Activated naive CD4-positive, alpha-beta T cell treated with anti-CD3 and anti-CD28 coated beads for 36 hours (primary cell): Measurements from ENCODE around the gene PTPRM. TPM values are rescaled to one million over a fixed set of nuclear protein-coding genes. Genes with fewer than 3 reads are reported as not detected.
"Not testable (repeated sequence)": the region's sequence is repeated elsewhere in the genome, so short reads cannot be mapped to it uniquely, and the experiment has no call there.

ENCODE experiments used
- CTCF ChIA-PET: fragments of 350-600 bp; sonication (Branson Sonifier 250); formaldehyde crosslinking; loops from one replicate; lab custom pipeline; 2021; ENCODE audit warnings: antibody characterized with exemption; lab: Charles Lee
- DNase-seq: peaks from one replicate; pipeline ENCODE4 v3.0.0-alpha.2; 2020
- H3K27ac Mint-ChIP-seq: one replicate; pipeline ENCODE4 v1.8.0; 2021; ENCODE audit warnings: mild to moderate bottlenecking, mixed read lengths
- H3K27me3 Mint-ChIP-seq: one replicate; pipeline ENCODE4 v1.8.0; 2021; ENCODE audit warnings: low read depth, mixed read lengths
- H3K36me3 Mint-ChIP-seq: one replicate; pipeline ENCODE4 v1.8.0; 2021; ENCODE audit warnings: low read depth, mixed read lengths
- H3K4me1 Mint-ChIP-seq: one replicate; pipeline ENCODE4 v1.8.0; 2021; ENCODE audit warnings: low read depth, mixed read lengths
- H3K4me3 Mint-ChIP-seq: one replicate; pipeline ENCODE4 v1.8.0; 2021; ENCODE audit warnings: mild to moderate bottlenecking, moderate library complexity, mixed read lengths
- H3K9me3 Mint-ChIP-seq: one replicate; pipeline ENCODE4 v1.8.0; 2021; ENCODE audit warnings: mixed read lengths
- intact Hi-C: fragments of 100-400 bp; cut with micrococcal nuclease; formaldehyde crosslinking; loops from one replicate; pipeline ENCODE4 v1.15.1; 2023
- total RNA-seq, 2 experiments: library from RNA; stranded (reverse); gene quantifications; one replicate each; pipeline ENCODE4 v1.2.3, GENCODE V29; 2021

Gene PTPRM
- total RNA-seq, 2 experiments from 2014 or later = 4.3 to 6.1 TPM

DNA sequence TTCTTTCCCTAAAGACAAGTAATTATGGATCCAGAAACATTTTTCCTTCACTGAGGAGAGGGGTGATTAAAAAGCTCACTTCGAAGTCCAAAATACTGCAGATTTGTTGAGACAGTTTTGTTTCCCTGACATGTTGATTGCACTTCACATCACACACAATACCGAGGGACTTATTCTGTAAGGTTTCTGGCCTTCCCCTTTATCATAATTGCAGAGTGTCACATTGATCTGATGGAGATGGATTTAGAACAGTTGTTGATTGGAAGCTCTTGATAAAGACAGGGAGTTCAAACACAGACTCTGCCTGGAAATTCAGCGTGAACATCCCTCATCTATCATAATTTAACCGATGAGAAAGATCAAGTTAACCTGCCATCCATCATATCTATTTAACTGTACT is 163.6 kb downstream of the PTPRM start:
- Mint-ChIP-seq H3K36me3 (no peaks in the 10 kb centered on the region), H3K27ac (no peak overlapping the region), H3K9me3 (no peaks in the 10 kb centered on the region), H3K4me3 (no peak overlapping the region), H3K4me1 (no peaks in the 10 kb centered on the region), H3K27me3 (no peaks in the 10 kb centered on the region)
- no peak for DNase-seq
- CTCF ChIA-PET = no interaction called here
- intact Hi-C loops = no loop called here

DNA sequence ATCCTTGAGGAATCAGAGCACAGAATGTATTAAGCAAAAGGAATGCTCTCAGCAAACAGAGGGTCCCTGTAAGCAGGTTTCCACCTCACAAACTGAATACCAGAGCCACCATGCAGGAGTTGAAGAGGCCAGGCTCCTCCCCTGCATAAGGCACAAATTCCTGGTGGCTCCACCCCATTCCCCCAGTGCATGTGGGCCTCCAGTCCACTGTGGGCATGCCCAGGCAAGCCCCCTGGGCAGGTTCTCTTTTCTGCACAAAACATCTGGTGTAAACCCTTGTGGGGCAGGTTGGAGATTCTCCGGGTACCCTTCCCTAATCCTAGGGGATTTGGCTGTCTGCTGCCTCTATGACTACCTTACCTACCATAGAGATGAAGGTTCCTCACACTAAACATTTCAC is 166.5 kb downstream of the PTPRM start:
- CTCF ChIA-PET = no interaction called here
- Mint-ChIP-seq H3K36me3 (no peaks in the 10 kb centered on the region), H3K27ac (no peak overlapping the region), H3K4me1 (no peaks in the 10 kb centered on the region), H3K9me3 (no peaks in the 10 kb centered on the region), H3K27me3 (no peaks in the 10 kb centered on the region), H3K4me3 (no peak overlapping the region)
- intact Hi-C loops = no loop called here
- DNase-seq = no peak

DNA sequence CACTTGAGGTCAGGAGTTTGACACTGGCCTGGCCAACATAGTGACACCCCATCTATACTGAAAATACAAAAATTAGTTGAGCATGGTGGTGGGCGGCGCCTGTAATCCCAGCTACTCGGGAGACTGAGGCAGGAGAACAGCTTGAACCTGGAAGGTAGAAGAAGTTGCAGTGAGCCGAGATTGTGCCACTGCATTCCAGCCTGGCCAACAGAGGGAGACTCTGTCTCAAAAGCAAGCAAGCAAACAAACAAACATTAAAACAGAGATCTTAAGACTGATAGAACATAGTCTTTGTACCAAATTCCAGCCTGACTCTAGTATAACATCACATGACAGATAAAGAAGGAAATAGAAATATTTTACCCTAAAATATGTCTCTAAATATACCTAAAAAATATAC is 168.1 kb downstream of the PTPRM start:
- no peak overlapping the region for H3K27ac Mint-ChIP-seq
- H3K9me3 Mint-ChIP-seq = no peaks in the 10 kb centered on the region
- no peaks in the 10 kb centered on the region for H3K36me3 Mint-ChIP-seq
- CTCF ChIA-PET = no interaction called here
- no peaks in the 10 kb centered on the region for H3K4me1 Mint-ChIP-seq
- no peak for DNase-seq
- intact Hi-C loops = no loop called here
- H3K27me3 Mint-ChIP-seq = no peaks in the 10 kb centered on the region
- no peak overlapping the region for H3K4me3 Mint-ChIP-seq

DNA sequence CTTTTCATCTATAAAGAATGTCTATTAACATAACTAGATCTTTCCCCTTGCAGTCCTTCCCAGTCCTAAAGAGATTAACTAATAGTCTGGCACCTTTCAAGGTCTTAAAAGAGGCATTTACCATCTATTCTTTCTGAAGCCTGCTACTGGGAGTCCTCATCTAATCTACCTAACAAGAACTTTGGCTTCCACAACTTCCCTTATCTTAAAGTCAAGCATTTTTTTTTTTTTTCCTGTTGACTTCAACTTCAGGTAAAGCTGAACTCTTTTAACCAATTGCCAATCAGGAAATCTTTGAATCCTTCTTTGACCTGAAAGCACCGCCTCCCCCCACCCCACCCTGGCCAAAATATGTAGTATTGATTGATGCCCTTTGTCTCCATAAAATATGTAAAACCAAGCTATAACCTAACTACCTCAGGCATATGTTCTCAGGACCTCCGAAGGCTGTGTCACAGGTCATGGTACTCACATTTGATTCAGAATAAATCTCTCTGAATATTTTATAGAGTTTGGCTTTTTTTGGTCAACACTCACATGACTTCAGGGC is 168.6 kb downstream of the PTPRM start:
- Mint-ChIP-seq H3K27ac (no peak overlapping the region), H3K4me1 (no peaks in the 10 kb centered on the region), H3K27me3 (no peaks in the 10 kb centered on the region), H3K36me3 (no peaks in the 10 kb centered on the region), H3K4me3 (no peak overlapping the region), H3K9me3 (no peaks in the 10 kb centered on the region)
- DNase-seq = no peak
- intact Hi-C loops = no loop called here
- CTCF ChIA-PET = interaction anchor here (0.7 kb wide), 1 partner anchor 350 kb away, joined by 3 read pairs; no protein-coding TSS in a partner anchor

DNA sequence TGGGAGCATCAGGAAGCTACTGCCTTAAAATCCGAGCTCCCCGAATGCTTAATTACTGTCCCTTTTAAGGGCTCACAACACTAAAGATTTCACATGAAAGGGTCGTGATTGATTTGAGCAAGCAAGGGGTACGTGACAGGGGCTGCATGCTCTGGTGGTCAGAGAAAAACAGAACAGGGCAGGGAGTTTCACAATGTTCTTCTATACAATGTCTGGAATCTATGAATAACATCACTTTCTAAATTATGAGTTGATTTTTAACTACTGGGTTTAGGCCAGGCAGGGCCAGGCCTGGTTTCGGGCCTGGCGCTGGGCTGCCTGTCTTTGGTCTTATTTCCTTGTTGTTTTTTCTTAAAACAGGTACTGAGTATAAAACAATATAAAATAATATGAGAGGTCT is 169.4 kb downstream of the PTPRM start:
- H3K36me3 Mint-ChIP-seq, DNase-seq, H3K4me3 Mint-ChIP-seq, H3K9me3 Mint-ChIP-seq, CTCF ChIA-PET, H3K27ac Mint-ChIP-seq, H3K4me1 Mint-ChIP-seq, H3K27me3 Mint-ChIP-seq, intact Hi-C loops: not testable (repeated sequence)

DNA sequence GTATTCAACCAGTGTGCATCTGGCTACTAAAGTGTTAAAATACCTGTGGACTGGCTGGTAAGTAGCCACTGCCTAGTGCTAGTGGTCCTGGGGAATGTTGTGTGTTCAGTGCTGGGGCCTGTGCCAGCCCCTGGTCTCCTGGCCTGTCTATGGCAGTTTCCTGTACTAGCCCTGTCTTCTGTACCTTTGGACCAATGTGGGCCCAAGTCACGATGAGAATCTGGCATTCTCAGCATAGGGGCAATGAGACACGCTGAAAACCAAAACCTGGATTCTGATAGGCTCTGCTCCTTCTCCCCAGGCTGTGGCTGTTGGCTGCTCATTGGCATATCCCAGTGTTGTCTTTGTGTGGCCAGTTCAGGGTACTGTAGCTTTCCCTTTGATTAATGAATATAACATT is 170.4 kb downstream of the PTPRM start:
- H3K9me3 Mint-ChIP-seq = no peaks in the 10 kb centered on the region
- H3K4me1 Mint-ChIP-seq = no peaks in the 10 kb centered on the region
- H3K36me3 Mint-ChIP-seq = no peaks in the 10 kb centered on the region
- H3K4me3 Mint-ChIP-seq = no peak overlapping the region
- CTCF ChIA-PET = no interaction called here
- DNase-seq = no peak
- H3K27me3 Mint-ChIP-seq = no peaks in the 10 kb centered on the region
- H3K27ac Mint-ChIP-seq = no peak overlapping the region
- intact Hi-C loops = no loop called here

DNA sequence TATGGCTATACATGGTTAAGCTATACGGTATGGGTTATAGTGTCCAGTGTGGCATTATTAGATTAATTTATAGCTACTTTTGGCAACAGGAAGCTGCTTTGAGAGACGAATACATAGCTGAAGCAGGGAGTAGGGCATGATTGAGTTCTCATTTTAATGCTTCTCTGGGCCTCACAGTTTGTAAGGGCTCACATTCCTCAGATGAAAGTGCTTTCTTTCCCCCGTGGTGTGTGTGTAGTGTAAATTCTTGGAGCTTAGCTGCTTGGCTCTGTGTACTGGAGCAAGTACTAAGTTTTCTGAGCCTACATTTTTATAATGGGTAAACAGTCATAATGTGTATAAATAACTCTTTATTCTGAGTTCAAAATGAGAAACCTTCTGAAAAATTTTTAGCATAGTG is 173.7 kb downstream of the PTPRM start:
- intact Hi-C loops = no loop called here
- Mint-ChIP-seq H3K4me3 (no peak overlapping the region), H3K4me1 (no peaks in the 10 kb centered on the region), H3K9me3 (peaks cover 1% of the 10 kb centered on the region), H3K36me3 (no peaks in the 10 kb centered on the region), H3K27ac (no peak overlapping the region), H3K27me3 (no peaks in the 10 kb centered on the region)
- CTCF ChIA-PET = no interaction called here
- no peak for DNase-seq

DNA sequence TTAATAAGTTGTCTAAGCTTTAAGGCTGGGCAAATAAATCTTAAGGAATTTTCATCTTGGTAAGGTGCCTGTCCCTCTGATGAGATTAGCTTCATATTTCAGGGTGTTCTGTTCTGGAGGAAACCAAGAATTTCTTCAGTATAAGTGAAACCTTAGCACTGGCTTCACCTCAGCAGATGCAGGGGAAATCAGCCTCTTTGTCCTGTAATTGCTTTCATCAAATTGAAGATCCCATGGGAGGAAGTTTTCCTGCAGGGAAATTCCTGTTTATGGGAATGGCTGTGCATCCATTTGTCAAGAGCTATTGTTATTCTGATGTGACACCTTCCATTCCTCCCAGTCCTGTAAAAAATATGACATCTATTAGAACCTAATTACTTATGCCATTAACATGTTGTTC is 174.5 kb downstream of the PTPRM start:
- intact Hi-C loops = no loop called here
- Mint-ChIP-seq H3K27ac (no peak overlapping the region), H3K36me3 (no peaks in the 10 kb centered on the region), H3K4me1 (no peaks in the 10 kb centered on the region), H3K9me3 (peaks cover 4% of the 10 kb centered on the region), H3K27me3 (no peaks in the 10 kb centered on the region), H3K4me3 (no peak overlapping the region)
- DNase-seq = no peak
- CTCF ChIA-PET = no interaction called here

DNA sequence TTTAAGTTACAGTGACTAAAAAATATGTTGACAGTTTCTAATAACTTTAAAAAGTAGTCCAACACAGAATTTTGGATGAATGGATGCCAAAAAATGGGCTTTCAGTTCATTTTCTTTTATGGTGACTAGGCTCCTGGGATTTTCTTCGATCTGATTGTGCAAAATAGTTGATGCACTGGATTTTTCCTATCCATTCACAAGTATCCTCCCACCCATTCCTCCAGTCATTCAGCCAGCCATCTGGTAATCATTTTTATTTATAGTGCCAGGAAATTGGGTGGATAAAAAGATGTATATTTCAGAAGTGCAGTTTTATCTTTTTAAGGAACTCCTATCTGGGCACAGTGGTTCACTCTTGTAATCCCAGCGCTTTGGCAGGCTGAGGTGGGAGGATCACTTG is 175.1 kb downstream of the PTPRM start:
- Mint-ChIP-seq H3K27me3 (no peaks in the 10 kb centered on the region), H3K27ac (no peak overlapping the region)
- CTCF ChIA-PET = no interaction called here

DNA sequence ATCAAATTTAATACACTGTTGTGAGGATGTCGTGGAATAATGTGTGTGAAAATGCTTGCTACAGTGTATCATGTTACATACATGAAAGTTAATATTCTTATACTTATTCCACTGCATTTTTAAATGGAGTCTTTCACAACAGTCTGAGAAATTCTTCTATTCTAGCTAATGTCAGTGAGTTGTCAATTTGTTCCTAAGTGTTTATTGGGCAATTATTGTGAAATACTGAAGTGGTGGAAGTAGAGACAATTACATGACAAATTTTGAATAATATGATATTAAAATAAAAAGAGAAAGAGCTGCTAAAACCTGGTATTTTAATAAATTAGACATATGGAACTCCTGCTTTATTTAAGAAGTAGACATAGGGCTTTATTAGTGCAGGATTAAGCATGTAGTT is 176.1 kb downstream of the PTPRM start:
- Mint-ChIP-seq H3K9me3 (peaks cover 6% of the 10 kb centered on the region), H3K36me3 (no peaks in the 10 kb centered on the region), H3K27me3 (no peaks in the 10 kb centered on the region), H3K4me3 (no peak overlapping the region), H3K4me1 (no peaks in the 10 kb centered on the region), H3K27ac (no peak overlapping the region)
- CTCF ChIA-PET = no interaction called here
- no peak for DNase-seq
- intact Hi-C loops = no loop called here

More for the DNA sequence above, 175.1 kb downstream of the PTPRM start:
- no peak for DNase-seq
- H3K4me3 Mint-ChIP-seq = no peak overlapping the region
- H3K36me3 Mint-ChIP-seq = no peaks in the 10 kb centered on the region
- H3K4me1 Mint-ChIP-seq = no peaks in the 10 kb centered on the region
- intact Hi-C loops = no loop called here
- peaks cover 4% of the 10 kb centered on the region for H3K9me3 Mint-ChIP-seq

DNA sequence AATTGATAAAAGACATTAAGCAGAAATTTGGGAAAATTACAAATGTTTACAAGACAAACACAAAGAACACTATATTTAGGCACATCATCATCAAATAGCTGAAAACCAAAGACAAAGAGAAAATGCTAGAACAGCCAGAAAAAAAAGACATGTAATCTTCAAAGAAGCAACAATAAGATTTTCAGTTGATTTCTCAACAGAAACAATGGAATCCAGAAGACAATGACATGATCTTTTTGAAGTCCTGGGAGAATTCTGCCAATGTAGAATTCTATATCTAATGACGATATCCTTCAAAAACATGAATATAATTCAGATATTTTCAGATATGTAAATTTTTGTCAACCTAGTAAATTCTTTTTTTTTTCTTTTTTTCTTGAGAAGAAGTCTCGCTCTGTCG is 179.0 kb downstream of the PTPRM start:
- no peak overlapping the region for H3K27ac Mint-ChIP-seq
- H3K4me1 Mint-ChIP-seq = no peaks in the 10 kb centered on the region
- intact Hi-C loops = no loop called here
- H3K27me3 Mint-ChIP-seq = no peaks in the 10 kb centered on the region
- H3K36me3 Mint-ChIP-seq = no peaks in the 10 kb centered on the region
- peaks cover 6% of the 10 kb centered on the region for H3K9me3 Mint-ChIP-seq
- DNase-seq = no peak
- CTCF ChIA-PET = no interaction called here
- H3K4me3 Mint-ChIP-seq = no peak overlapping the region

DNA sequence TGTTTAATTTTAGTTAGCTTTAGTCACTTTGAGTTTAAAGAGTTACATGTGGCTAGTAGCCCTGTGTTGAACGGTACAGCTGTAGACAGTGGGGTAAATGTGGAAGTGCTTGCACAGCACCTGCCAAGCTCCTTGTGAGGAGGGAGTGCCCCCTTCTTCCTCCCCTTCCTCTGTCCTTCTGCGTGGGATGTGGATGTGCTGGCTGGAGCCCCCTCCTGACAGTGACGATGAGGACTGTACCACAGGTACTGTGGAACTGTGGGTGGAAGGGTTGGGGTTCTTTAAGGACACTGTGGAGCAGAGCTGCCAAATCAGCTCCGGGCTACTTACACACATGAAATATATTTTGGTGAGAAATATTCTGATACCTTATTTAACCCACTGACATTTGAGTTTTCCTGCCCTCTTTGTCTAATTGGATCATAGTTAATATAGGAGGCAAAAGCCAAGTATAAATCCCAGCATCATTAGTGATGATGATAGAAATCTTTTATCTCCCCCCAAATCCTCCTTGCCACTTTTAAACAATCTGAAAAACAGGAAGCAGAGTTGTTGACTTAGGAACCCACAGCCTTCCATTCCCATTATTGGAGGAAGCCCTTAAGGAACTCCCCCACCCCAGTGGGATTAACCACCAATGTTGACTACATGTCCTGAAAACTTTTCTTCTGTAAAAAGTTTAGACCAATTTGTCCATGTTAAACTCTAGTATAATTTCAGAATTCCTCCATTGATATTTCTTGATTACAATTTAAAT is 181.3 kb downstream of the PTPRM start:
- Mint-ChIP-seq H3K27me3 (no peaks in the 10 kb centered on the region), H3K36me3 (no peaks in the 10 kb centered on the region), H3K27ac (no peak overlapping the region), H3K4me1 (no peaks in the 10 kb centered on the region), H3K9me3 (peaks cover 8% of the 10 kb centered on the region), H3K4me3 (no peak overlapping the region)
- intact Hi-C loops = no loop called here
- DNase-seq = no peak
- CTCF ChIA-PET = no interaction called here

DNA sequence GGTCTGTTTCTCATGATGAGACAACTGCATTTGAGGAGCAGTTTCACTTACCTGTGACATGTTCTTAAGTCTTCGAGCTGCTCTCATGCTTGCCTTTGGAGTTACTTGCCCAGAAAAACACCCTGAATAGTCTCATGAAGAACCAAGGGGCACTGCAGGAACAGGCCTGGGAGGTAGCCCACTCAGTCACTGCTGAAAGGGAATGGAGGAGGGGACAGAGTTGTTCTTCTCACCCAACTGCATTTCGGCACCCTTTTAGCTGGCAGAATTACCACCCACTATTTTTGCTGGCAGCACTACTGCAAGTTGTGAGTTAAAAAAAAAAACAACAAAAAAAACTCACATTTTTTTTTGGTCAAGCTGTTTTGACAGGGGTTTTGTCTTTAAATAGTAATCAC is 181.9 kb downstream of the PTPRM start:
- Mint-ChIP-seq H3K27me3 (no peaks in the 10 kb centered on the region), H3K36me3 (no peaks in the 10 kb centered on the region), H3K4me1 (no peaks in the 10 kb centered on the region), H3K4me3 (no peak overlapping the region), H3K9me3 (peaks cover 8% of the 10 kb centered on the region), H3K27ac (no peak overlapping the region)
- DNase-seq = no peak
- intact Hi-C loops = no loop called here
- CTCF ChIA-PET = no interaction called here
